ENCODE results near the gene ZNF654.
"Not testable (repeated sequence)": the region's sequence is repeated elsewhere in the genome, so short reads cannot be mapped to it uniquely, and the experiment has no call there.

Gene ZNF654

GRCh38 chr3:88142094-88142624, 83.1 kb downstream of the ZNF654 start:
- DNase-seq (ENCODE audit: low spot score): no peak

- DNase-seq (ENCODE audit: low spot score): no peak
These were observed 88.2 kb downstream of the ZNF654 start for GRCh38 chr3:88147261-88147660.

- no peak for DNase-seq (ENCODE audit: low spot score)
These were observed 89.6 kb downstream of the ZNF654 start for GRCh38 chr3:88148651-88149050.

- DNase-seq (ENCODE audit: low spot score): no peak
These were observed 90.0 kb downstream of the ZNF654 start for GRCh38 chr3:88149101-88149508.

- peak; percentile 75 for DNase-seq (ENCODE audit: low spot score)
These were observed 90.7 kb downstream of the ZNF654 start, which contains the start of gene C3orf38 for GRCh38 chr3:88149509-88150362. Gene C3orf38 (plus strand): TSS chr3:88149959. CDS start chr3:88150053, 94 bp downstream.

- peak; percentile 25 for DNase-seq (ENCODE audit: low spot score)
These were observed 91.3 kb downstream of the ZNF654 start for GRCh38 chr3:88150371-88150770.

GRCh38 chr3:88150806-88151205, 91.8 kb downstream of the ZNF654 start:
- DNase-seq (ENCODE audit: low spot score): no peak

GRCh38 chr3:88151358-88151757, 92.3 kb downstream of the ZNF654 start:
- DNase-seq (ENCODE audit: low spot score): peak; percentile 13

GRCh38 chr3:88152841-88153240, 93.8 kb downstream of the ZNF654 start:
- DNase-seq (ENCODE audit: low spot score): no peak

GRCh38 chr3:88166419-88166971, 107.4 kb downstream of the ZNF654 start:
- no peak for DNase-seq (ENCODE audit: low spot score)

GRCh38 chr3:88167173-88167572, 108.1 kb downstream of the ZNF654 start:
- no peak for DNase-seq (ENCODE audit: low spot score)

GRCh38 chr3:88167704-88168103, 108.6 kb downstream of the ZNF654 start:
- DNase-seq (ENCODE audit: low spot score): no peak

- DNase-seq (ENCODE audit: low spot score): no peak
These were observed 109.1 kb downstream of the ZNF654 start for GRCh38 chr3:88168171-88168570.

- peak; percentile 48 for DNase-seq (ENCODE audit: low spot score)
These were observed 121.4 kb downstream of the ZNF654 start for GRCh38 chr3:88180398-88180999.

GRCh38 chr3:88182165-88182918, 123.3 kb downstream of the ZNF654 start:
- not testable (repeated sequence) for DNase-seq (ENCODE audit: low spot score)

- DNase-seq (ENCODE audit: low spot score): no peak
These were observed 129.4 kb downstream of the ZNF654 start for GRCh38 chr3:88188436-88188835.

GRCh38 chr3:88189361-88189810, 130.3 kb downstream of the ZNF654 start:
- DNase-seq (ENCODE audit: low spot score): no peak

- no peak for DNase-seq (ENCODE audit: low spot score)
These were observed 132.9 kb downstream of the ZNF654 start for GRCh38 chr3:88191872-88192409.

- DNase-seq (ENCODE audit: low spot score): no peak
These were observed 133.6 kb downstream of the ZNF654 start for GRCh38 chr3:88192631-88193030.

Measured in CD4-positive, alpha-beta T cell treated with Interleukin-15 for 4 hours (primary cell).